ENCODE results near the gene SMAD2.

The SMAD2 gene

DNA sequence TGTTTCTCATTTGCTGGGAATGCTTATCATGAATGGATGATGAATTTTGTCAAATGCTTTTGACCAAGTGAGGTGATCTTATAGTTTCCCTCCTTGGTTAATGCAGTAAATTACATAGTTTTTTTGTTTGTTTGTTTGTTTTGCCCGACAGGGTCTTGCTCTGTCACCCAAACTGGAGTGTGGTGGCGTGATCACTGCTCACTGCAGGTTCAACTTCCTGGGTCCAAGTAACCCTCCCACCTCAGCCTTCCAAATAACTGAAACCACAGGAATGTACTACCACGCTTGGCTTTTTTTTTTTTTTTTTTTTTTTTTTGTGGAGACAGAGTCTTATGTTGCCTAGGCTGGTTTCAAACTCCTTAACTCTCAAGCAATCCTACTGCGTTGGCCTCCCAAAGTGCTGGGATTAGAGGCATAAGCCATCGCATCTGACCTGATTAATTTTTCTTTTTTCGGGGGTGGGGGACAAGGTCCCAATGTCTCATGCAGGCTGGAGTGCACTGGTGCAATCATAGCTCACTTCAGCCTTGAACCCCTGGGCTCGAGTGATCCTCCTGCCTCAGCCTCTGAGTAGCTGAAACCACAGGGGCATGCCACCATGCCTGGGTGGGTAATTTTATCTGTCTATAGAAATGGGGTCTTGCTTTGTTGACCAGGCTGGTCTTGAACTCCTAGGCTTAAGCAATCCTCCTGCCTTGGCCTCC lies 48.6 kb downstream of the SMAD2 start:
- DNase-seq (ENCODE audit: low spot score): no peak
- TF ChIP-seq, protein P1, sequence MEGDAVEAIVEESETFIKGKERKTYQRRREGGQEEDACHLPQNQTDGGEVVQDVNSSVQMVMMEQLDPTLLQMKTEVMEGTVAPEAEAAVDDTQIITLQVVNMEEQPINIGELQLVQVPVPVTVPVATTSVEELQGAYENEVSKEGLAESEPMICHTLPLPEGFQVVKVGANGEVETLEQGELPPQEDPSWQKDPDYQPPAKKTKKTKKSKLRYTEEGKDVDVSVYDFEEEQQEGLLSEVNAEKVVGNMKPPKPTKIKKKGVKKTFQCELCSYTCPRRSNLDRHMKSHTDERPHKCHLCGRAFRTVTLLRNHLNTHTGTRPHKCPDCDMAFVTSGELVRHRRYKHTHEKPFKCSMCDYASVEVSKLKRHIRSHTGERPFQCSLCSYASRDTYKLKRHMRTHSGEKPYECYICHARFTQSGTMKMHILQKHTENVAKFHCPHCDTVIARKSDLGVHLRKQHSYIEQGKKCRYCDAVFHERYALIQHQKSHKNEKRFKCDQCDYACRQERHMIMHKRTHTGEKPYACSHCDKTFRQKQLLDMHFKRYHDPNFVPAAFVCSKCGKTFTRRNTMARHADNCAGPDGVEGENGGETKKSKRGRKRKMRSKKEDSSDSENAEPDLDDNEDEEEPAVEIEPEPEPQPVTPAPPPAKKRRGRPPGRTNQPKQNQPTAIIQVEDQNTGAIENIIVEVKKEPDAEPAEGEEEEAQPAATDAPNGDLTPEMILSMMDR (IDR thresholded peaks at IDR 0.05; ENCODE audit: extremely low read depth, missing control alignments): no peak

- no peak for DNase-seq (ENCODE audit: low spot score)
- TF ChIP-seq, protein P1 (IDR thresholded peaks at IDR 0.05; ENCODE audit: extremely low read depth, missing control alignments): no peak
These were observed 49.4 kb downstream of the SMAD2 start for GRCh38 chr18:47881042-47881441.

- no peak for DNase-seq (ENCODE audit: low spot score)
- TF ChIP-seq, protein P1 (IDR thresholded peaks at IDR 0.05; ENCODE audit: extremely low read depth, missing control alignments): no peak
These were observed 52.6 kb downstream of the SMAD2 start for GRCh38 chr18:47877892-47878291.

- DNase-seq (ENCODE audit: low spot score): no peak
These were observed 53.6 kb downstream of the SMAD2 start for GRCh38 chr18:47876813-47877212.

GRCh38 chr18:47873625-47874024 lies 56.8 kb downstream of the SMAD2 start:
- no peak for DNase-seq (ENCODE audit: low spot score)
- TF ChIP-seq, protein P1 (IDR thresholded peaks at IDR 0.05; ENCODE audit: extremely low read depth, missing control alignments): no peak

More at GRCh38 chr18:47876813-47877212, 53.6 kb downstream of the SMAD2 start:
- TF ChIP-seq, protein P1 (IDR thresholded peaks at IDR 0.05; ENCODE audit: extremely low read depth, missing control alignments): no peak

GRCh38 chr18:47872426-47872825 lies 58.0 kb downstream of the SMAD2 start:
- DNase-seq (ENCODE audit: low spot score): no peak
- TF ChIP-seq, protein P1 (IDR thresholded peaks at IDR 0.05; ENCODE audit: extremely low read depth, missing control alignments): no peak

- TF ChIP-seq, protein P1 (IDR thresholded peaks at IDR 0.05; ENCODE audit: extremely low read depth, missing control alignments): no peak
- DNase-seq (ENCODE audit: low spot score): no peak
These were observed 59.2 kb downstream of the SMAD2 start for GRCh38 chr18:47871288-47871687.

All from GM20000 (cell line).